Measurements from ENCODE around the gene C12orf57. TPM values are rescaled to one million over a fixed set of nuclear protein-coding genes. Genes with fewer than 3 reads are reported as not detected.

C12orf57 gene
- total and polyA plus RNA-seq, 2 of the 8 experiments (the other 6 are each of a cell fraction or from before 2014, with no cell fraction given): 174 to 993 TPM

DNA sequence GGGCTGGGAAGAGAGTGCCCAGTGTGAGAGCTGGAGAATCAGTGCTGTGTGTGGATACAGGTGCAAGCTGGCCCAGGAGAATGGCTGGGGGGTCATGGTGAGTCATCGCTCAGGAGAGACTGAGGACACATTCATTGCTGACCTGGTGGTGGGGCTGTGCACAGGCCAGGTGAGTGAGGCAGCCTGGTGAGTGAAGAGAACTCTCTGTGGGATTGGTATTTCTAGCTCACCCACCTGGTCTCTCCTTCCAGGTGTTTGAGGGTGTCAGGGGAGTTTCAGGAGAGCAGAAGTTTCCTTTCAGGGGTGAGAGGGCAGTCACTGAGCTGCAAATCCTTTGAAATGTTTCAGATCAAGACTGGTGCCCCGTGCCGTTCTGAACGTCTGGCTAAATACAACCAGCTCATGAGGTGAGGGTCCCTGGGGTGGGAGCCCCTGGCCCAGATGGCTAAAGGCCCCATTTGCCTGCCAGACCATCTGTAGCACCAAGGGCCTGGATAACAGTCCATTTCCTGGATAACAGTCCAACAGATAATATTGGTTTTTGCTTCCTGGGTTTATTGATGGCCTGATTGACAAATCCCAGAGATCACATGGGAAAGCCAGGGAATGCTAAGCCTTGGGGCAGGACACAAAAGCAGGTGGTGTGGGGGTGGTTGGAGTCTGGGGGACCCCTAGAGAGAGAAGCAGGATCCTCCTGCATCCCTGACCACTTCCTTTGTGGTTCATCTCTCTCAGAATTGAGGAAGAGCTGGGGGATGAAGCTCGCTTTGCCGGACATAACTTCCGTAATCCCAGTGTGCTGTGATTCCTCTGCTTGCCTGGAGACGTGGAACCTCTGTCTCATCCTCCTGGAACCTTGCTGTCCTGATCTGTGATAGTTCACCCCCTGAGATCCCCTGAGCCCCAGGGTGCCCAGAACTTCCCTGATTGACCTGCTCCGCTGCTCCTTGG lies 21.6 kb upstream of the C12orf57 start (continued):
- TF ChIP-seq KDM5A (IDR thresholded peaks at IDR 0.05; ENCODE audit: low read length) (no peak), POU5F1 (IDR thresholded peaks at IDR 0.05; ENCODE audit: low read depth, low read length) (no peak), HDAC6 (IDR thresholded peaks at IDR 0.05; ENCODE audit: low read depth, low read length) (no peak)
- TF ChIP-seq, protein P1, sequence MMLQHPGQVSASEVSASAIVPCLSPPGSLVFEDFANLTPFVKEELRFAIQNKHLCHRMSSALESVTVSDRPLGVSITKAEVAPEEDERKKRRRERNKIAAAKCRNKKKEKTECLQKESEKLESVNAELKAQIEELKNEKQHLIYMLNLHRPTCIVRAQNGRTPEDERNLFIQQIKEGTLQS (IDR thresholded peaks at IDR 0.05; ENCODE audit: insufficient read depth, low read depth, low read length): no peak
- TF ChIP-seq, protein P2, sequence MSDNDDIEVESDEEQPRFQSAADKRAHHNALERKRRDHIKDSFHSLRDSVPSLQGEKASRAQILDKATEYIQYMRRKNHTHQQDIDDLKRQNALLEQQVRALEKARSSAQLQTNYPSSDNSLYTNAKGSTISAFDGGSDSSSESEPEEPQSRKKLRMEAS (IDR thresholded peaks at IDR 0.05): no peak

All from H1 (cell line).